Stimulated activated CD4-positive, alpha-beta T cell treated with anti-CD3 and anti-CD28 coated beads, TNF-alpha, amount 100 ng/mL, for 48 hours (primary cell): ENCODE results near the gene PLA2G2F.
"Not testable (repeated sequence)": the region's sequence is repeated elsewhere in the genome, so short reads cannot be mapped to it uniquely, and the experiment has no call there.

ENCODE experiments used
- DNase-seq, 3 donors: peaks; one replicate each; pipeline ENCODE4 v3.0.0-alpha.2; 2020; ENCODE audit warnings: low read depth in 3 of 3

Gene PLA2G2F

GRCh38 chr1:20114021-20114648 is 25.0 kb upstream of the PLA2G2F start:
- no peak for DNase-seq

GRCh38 chr1:20115479-20115878 is 23.6 kb upstream of the PLA2G2F start:
- DNase-seq: no peak

- no peak for DNase-seq
These were observed 23.2 kb upstream of the PLA2G2F start for GRCh38 chr1:20115916-20116315.

GRCh38 chr1:20117236-20117635 is 21.9 kb upstream of the PLA2G2F start:
- DNase-seq: no peak

GRCh38 chr1:20119347-20119746 is 19.8 kb upstream of the PLA2G2F start, which contains the start of gene PLA2G2D:
Gene PLA2G2D (minus strand): TSS chr1:20119536. CDS start chr1:20119498, 38 bp downstream.
- no peak for DNase-seq

- DNase-seq: no peak
These were observed 18.3 kb upstream of the PLA2G2F start for GRCh38 chr1:20120796-20121195.

GRCh38 chr1:20123722-20124455 is 15.2 kb upstream of the PLA2G2F start:
- DNase-seq: no peak

- no peak for DNase-seq
These were observed 14.6 kb upstream of the PLA2G2F start for GRCh38 chr1:20124456-20125057.

GRCh38 chr1:20125100-20125499 is 14.0 kb upstream of the PLA2G2F start:
- no peak for DNase-seq

- DNase-seq: no peak
These were observed 12.9 kb upstream of the PLA2G2F start for GRCh38 chr1:20126041-20126805.

- no peak for DNase-seq
These were observed 12.2 kb upstream of the PLA2G2F start for GRCh38 chr1:20126806-20127440.

GRCh38 chr1:20130518-20130917 is 8.6 kb upstream of the PLA2G2F start:
- not testable (repeated sequence) for DNase-seq

GRCh38 chr1:20134995-20135394 is 4.1 kb upstream of the PLA2G2F start:
- DNase-seq: no peak

GRCh38 chr1:20136249-20136648 is 2.9 kb upstream of the PLA2G2F start:
- DNase-seq: no peak

GRCh38 chr1:20137055-20137454 is 2.1 kb upstream of the PLA2G2F start:
- DNase-seq: no peak

GRCh38 chr1:20137604-20138003 is 1.5 kb upstream of the PLA2G2F start:
- DNase-seq: no peak

GRCh38 chr1:20138346-20138745 is 777 bp upstream of the PLA2G2F start:
- DNase-seq: no peak

GRCh38 chr1:20139776-20140612 is 871 bp downstream of the PLA2G2F start:
- DNase-seq: no peak

- no peak for DNase-seq
These were observed 1.9 kb downstream of the PLA2G2F start for GRCh38 chr1:20141001-20141400.

GRCh38 chr1:20141466-20141865 is 2.3 kb downstream of the PLA2G2F start:
- no peak for DNase-seq
